ENCODE results near the gene MED25.

MED25 gene

GRCh38 chr19:49803529-49803856 is 14.6 kb upstream of the MED25 start:
- H3K4me1 ChIP-seq (ENCODE audit: insufficient read depth, low read length, poor library complexity, severe bottlenecking), result no peaks in the 10 kb centered on the region

GRCh38 chr19:49805822-49806619 is 12.1 kb upstream of the MED25 start:
- Histone ChIP-seq H3K79me2 (ENCODE audit: insufficient read depth, low read length) (no peaks in the 10 kb centered on the region), H4K20me1 (ENCODE audit: insufficient read depth, low read length, poor library complexity, severe bottlenecking) (no peaks in the 10 kb centered on the region), H3K9me3 (ENCODE audit: insufficient read depth, low read depth, low read length) (no peaks in the 10 kb centered on the region), H3F3A (ENCODE audit: low read depth) (no peaks in the 10 kb centered on the region), H3K9me2 (replicated peaks; ENCODE audit: low read depth, low read length) (no peaks in the 10 kb centered on the region), H2AFZ (ENCODE audit: low read length) (no peak overlapping the region), H3K4me2 (ENCODE audit: low read depth, low read length, poor library complexity, severe bottlenecking) (no peak overlapping the region), H3K9ac (ENCODE audit: low read depth, low read length, poor library complexity, severe bottlenecking) (no peak overlapping the region), H3K4me1 (ENCODE audit: insufficient read depth, low read length, poor library complexity, severe bottlenecking) (no peaks in the 10 kb centered on the region), H3K4me3 (ENCODE audit: low read length, poor library complexity, severe bottlenecking) (no peak overlapping the region), H3K27me3 (ENCODE audit: insufficient read depth, low read length, poor library complexity, severe bottlenecking) (no peaks in the 10 kb centered on the region), H3K36me3 (ENCODE audit: insufficient read depth, low read length) (peaks cover 29% of the 10 kb centered on the region; the same call in 1 of the 2 replicates)
- no peak for TF ChIP-seq EZH2phosphoT487 (IDR thresholded peaks at IDR 0.05; ENCODE audit: borderline replicate concordance)
- TF ChIP-seq CTCF (conservative IDR thresholded peaks at IDR 0.05; ENCODE audit: low read length), result no peak

More at GRCh38 chr19:49803529-49803856, 14.6 kb upstream of the MED25 start:
- TF ChIP-seq CTCF (conservative IDR thresholded peaks at IDR 0.05; ENCODE audit: low read length) (no peak), EZH2phosphoT487 (IDR thresholded peaks at IDR 0.05; ENCODE audit: borderline replicate concordance) (no peak)
- Histone ChIP-seq H3K9me2 (replicated peaks; ENCODE audit: low read depth, low read length) (no peaks in the 10 kb centered on the region), H3K9me3 (ENCODE audit: insufficient read depth, low read depth, low read length) (no peaks in the 10 kb centered on the region), H4K20me1 (ENCODE audit: insufficient read depth, low read length, poor library complexity, severe bottlenecking) (no peaks in the 10 kb centered on the region), H3F3A (ENCODE audit: low read depth) (no peaks in the 10 kb centered on the region), H3K79me2 (ENCODE audit: insufficient read depth, low read length) (no peaks in the 10 kb centered on the region), H3K36me3 (ENCODE audit: insufficient read depth, low read length) (peaks cover 54% of the 10 kb centered on the region; the same call in 1 of the 2 replicates), H3K27me3 (ENCODE audit: insufficient read depth, low read length, poor library complexity, severe bottlenecking) (no peaks in the 10 kb centered on the region), H3K4me3 (ENCODE audit: low read length, poor library complexity, severe bottlenecking) (no peak overlapping the region), H3K4me2 (ENCODE audit: low read depth, low read length, poor library complexity, severe bottlenecking) (no peak overlapping the region), H3K9ac (ENCODE audit: low read depth, low read length, poor library complexity, severe bottlenecking) (no peak overlapping the region), H2AFZ (ENCODE audit: low read length) (no peak overlapping the region)

GRCh38 chr19:49806620-49806959 is 11.5 kb upstream of the MED25 start:
- H3K36me3 ChIP-seq (ENCODE audit: insufficient read depth, low read length), result peaks cover 28% of the 10 kb centered on the region; the same call in 1 of the 2 replicates
- H4K20me1 ChIP-seq (ENCODE audit: insufficient read depth, low read length, poor library complexity, severe bottlenecking), result no peaks in the 10 kb centered on the region
- H3K27me3 ChIP-seq (ENCODE audit: insufficient read depth, low read length, poor library complexity, severe bottlenecking), result no peaks in the 10 kb centered on the region
- H2AFZ ChIP-seq (ENCODE audit: low read length), result no peak overlapping the region
- H3F3A ChIP-seq (ENCODE audit: low read depth), result no peaks in the 10 kb centered on the region
- H3K4me1 ChIP-seq (ENCODE audit: insufficient read depth, low read length, poor library complexity, severe bottlenecking), result no peaks in the 10 kb centered on the region
- no peak overlapping the region for H3K9ac ChIP-seq (ENCODE audit: low read depth, low read length, poor library complexity, severe bottlenecking)
- no peaks in the 10 kb centered on the region for H3K79me2 ChIP-seq (ENCODE audit: insufficient read depth, low read length)
- H3K4me3 ChIP-seq (ENCODE audit: low read length, poor library complexity, severe bottlenecking), result no peak overlapping the region
- no peak overlapping the region for H3K4me2 ChIP-seq (ENCODE audit: low read depth, low read length, poor library complexity, severe bottlenecking)
- H3K9me3 ChIP-seq (ENCODE audit: insufficient read depth, low read depth, low read length), result no peaks in the 10 kb centered on the region
- no peaks in the 10 kb centered on the region for H3K9me2 ChIP-seq (replicated peaks; ENCODE audit: low read depth, low read length)
- TF ChIP-seq EZH2phosphoT487 (IDR thresholded peaks at IDR 0.05; ENCODE audit: borderline replicate concordance) (no peak), CTCF (conservative IDR thresholded peaks at IDR 0.05; ENCODE audit: low read length) (no peak)

All from Loucy (cell line).